ENCODE data around the gene XRCC6. TPM values are rescaled to one million over a fixed set of nuclear protein-coding genes. Genes with fewer than 3 reads are reported as not detected.
A peak's percentile ranks its signal among the peaks of the same experiment; 100 is the strongest.
"Not testable (repeated sequence)": the region's sequence is repeated elsewhere in the genome, so short reads cannot be mapped to it uniquely, and the experiment has no call there.

XRCC6 gene
- total RNA-seq, 1 donor from 2014 or later = 320 TPM

DNA sequence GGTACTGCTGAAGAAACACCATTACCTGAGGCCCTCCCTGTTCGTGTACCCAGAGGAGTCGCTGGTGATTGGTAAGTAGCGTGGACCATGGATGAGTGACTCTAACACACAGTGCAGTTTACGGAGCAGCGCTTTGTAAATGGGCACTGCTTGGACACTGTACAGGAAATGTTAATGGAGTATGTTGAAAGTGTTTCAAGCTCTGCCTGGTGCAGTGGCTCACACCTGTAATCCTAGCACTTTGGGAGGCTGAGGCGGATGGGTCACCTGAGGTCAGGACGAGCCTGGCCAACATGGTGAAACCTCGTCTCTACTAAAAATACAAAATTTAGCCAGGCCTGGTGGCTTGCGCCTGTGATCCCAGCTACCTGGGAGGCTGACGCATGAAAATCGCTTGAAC lies 29.7 kb downstream of the XRCC6 start:
- no peak for DNase-seq (ENCODE audit: low read depth)

DNA sequence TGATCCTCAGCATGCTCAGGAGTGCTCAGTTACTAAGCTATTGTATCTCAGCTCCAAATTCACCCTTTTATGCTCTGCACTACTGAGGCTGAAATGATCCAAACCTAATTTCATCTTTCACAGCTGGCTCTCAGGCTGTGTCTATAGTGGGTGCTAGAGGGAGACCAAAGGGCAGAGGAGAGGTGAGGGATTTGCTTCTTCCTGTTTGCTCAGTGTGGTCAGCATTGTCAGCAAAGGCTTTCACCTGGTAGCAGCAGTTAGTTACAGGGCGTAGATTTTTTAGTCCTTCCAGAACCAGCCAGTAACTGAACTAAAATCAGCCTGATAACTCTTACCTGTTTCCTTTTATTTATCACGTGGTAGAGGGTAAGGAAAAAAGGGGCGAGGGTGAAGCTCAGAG lies 33.2 kb downstream of the XRCC6 start:
- no peak for DNase-seq (ENCODE audit: low read depth)

GRCh38 chr22:41656556-41656955 lies 35.5 kb downstream of the XRCC6 start:
- no peak for DNase-seq (ENCODE audit: low read depth)

- DNase-seq (ENCODE audit: low read depth) = no peak
Observed at GRCh38 chr22:41657709-41658108, 36.6 kb downstream of the XRCC6 start.

GRCh38 chr22:41658869-41659268 lies 37.8 kb downstream of the XRCC6 start:
- DNase-seq (ENCODE audit: low read depth) = no peak

GRCh38 chr22:41659941-41660340 lies 38.8 kb downstream of the XRCC6 start:
- DNase-seq (ENCODE audit: low read depth) = no peak

GRCh38 chr22:41660416-41660815 lies 39.3 kb downstream of the XRCC6 start:
- no peak for DNase-seq (ENCODE audit: low read depth)

GRCh38 chr22:41661088-41661487 lies 40.0 kb downstream of the XRCC6 start:
- DNase-seq (ENCODE audit: low read depth) = no peak

GRCh38 chr22:41661713-41662112 lies 40.6 kb downstream of the XRCC6 start:
- no peak for DNase-seq (ENCODE audit: low read depth)

DNA sequence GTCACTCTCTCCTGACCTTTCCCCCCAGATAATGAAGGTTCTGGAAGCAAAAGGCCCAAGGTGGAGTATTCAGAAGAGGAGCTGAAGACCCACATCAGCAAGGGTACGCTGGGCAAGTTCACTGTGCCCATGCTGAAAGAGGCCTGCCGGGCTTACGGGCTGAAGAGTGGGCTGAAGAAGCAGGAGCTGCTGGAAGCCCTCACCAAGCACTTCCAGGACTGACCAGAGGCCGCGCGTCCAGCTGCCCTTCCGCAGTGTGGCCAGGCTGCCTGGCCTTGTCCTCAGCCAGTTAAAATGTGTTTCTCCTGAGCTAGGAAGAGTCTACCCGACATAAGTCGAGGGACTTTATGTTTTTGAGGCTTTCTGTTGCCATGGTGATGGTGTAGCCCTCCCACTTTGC lies 42.5 kb downstream of the XRCC6 start:
- DNase-seq (ENCODE audit: low read depth) = not testable (repeated sequence)

- DNase-seq (ENCODE audit: low read depth) = no peak
Observed at GRCh38 chr22:41664490-41664889, 43.4 kb downstream of the XRCC6 start.

- DNase-seq (ENCODE audit: low read depth) = no peak
Observed at GRCh38 chr22:41664951-41665350, 43.9 kb downstream of the XRCC6 start.

DNA sequence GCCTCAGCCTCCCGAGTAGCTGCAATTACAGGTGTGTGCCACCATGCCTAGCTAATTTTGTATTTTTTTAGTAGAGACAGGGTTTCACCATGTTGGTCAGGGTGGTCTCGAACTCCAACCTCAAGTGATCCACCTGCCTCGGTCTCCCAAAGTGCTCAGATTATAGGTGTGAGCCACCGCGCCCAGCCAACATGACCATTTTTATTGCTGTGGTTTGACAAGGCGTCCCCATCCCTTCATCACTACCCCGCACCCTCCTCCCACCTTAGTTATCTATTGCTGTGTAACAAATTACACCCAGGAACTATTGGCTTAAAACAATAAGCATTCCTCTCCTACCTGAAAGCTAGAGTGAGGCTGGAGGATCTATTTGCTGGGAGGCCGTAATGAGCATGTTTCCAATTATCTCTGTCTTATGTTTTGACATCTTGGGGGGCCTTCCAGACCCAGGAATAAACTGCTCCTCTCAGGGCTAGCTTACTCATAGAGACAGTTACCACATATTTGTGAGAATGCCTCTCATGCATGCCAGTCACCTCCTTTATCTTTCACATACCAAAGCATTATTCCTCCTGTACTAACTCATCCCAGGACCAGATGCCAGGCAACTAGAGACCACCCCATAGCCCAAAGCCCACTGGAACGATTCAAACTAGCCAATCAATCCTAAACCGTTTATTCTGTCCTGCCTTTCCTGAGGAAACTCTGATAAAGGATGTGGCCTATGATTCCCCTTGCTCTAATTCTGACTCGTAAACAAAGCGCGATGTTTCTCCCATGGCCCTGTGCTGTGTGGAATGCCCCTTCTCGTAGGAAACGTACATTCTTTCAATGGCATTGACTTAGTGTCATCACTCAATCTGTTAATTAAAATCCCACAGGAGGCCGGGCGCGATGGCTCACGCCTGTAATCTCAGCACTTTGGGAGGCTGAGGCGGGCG lies 48.1 kb downstream of the XRCC6 start:
- peak; percentile 69 for DNase-seq (ENCODE audit: low read depth)

- not testable (repeated sequence) for DNase-seq (ENCODE audit: low read depth)
Observed at GRCh38 chr22:41672096-41672495, 51.0 kb downstream of the XRCC6 start.

DNA sequence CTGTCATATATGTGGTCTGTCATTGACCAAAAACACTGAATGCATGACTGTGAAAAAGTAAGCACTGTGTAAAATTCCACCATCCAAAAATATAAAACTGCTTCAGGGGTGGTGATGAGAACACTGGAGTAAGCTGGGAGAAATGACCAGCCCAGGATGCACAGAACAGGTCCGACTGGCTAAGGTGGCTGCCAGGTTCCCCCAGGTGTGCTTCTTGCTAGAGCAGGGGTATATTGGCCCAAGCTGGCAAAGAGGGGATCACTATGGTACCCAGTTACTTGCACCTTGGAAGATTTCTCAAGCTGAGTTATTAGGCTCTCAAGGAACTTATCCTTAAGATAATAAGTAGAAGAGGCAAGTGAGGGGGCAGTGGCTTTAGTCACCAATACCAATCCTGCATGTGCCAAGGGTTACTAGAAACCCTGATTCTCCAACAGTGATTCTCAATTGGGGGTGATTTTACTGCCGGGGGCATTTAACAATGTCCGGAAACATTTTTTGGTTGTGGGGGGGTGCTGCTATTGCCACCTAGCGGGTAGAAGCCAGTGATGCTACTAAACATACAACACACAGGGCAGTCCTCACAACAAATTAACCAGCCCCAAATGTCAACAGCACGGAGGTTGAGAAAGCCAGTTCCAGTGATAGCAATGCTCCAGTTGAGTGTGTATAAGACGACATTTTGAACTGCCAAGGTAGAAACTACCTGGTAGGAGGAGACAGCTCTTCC lies 51.9 kb downstream of the XRCC6 start:
- no peak for DNase-seq (ENCODE audit: low read depth)

DNA sequence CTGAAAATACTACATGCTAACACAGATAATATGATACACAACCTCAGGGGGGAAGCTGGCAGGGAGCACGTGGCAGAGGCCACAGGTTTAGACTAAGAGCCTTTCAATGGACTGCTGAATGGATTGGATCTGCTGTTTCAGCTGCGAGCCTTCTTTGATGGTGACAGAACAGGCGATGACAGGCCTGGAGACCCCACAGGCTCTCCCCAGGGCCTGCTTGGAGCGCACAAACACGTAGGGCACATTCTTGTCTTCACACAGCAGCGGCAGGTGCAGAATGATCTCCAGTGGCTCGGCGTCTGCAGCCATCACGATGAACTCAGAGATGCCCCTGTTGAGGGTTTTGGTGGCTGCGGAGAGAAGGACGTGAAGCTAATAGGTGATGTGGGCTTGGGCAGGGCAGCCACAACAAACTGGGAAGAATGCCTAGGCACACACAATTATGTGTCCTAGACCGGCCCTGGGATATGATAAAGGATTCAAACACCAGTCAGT lies 53.8 kb downstream of the XRCC6 start:
- no peak for DNase-seq (ENCODE audit: low read depth)

GRCh38 chr22:41676134-41676533 lies 55.0 kb downstream of the XRCC6 start:
- DNase-seq (ENCODE audit: low read depth) = no peak

DNA sequence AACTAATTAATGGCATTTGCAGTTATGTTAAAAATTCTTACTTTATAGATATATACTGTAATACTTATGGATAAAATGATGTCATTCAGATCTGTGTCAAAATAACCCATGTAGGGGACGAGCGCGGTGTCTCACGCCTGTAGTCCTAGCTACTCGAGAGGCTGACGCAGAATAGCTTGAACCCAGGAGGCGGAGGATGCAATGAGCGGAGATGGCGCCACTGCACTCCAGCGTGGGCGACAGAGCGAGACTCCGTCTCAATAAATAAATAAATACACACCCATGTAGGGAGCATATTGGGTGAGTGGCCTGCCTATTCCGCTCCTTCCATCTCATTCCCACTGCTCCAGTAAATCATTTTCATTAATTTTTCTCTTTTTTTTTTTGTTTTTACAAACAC lies 60.5 kb downstream of the XRCC6 start:
- DNase-seq (ENCODE audit: low read depth) = no peak

GRCh38 chr22:41682033-41682807 lies 61.1 kb downstream of the XRCC6 start:
- peak; percentile 72 for DNase-seq (ENCODE audit: low read depth)

- no peak for DNase-seq (ENCODE audit: low read depth)
Observed at GRCh38 chr22:41683052-41683451, 62.0 kb downstream of the XRCC6 start.

GRCh38 chr22:41683616-41684015 lies 62.5 kb downstream of the XRCC6 start:
- no peak for DNase-seq (ENCODE audit: low read depth)

GRCh38 chr22:41684194-41684593 lies 63.1 kb downstream of the XRCC6 start:
- DNase-seq (ENCODE audit: low read depth) = no peak

All from renal cortical epithelial cell (primary cell).